Suppressor macrophage treated with lipopolysaccharide for 1 hour (primary cell): ENCODE data around the gene IQGAP2.
A peak's percentile ranks its signal among the peaks of the same experiment; 100 is the strongest.
"Not testable (repeated sequence)": the region's sequence is repeated elsewhere in the genome, so short reads cannot be mapped to it uniquely, and the experiment has no call there.

Experiments used
- DNase-seq, 3 donors: peaks; one replicate each; pipeline ENCODE4 v3.0.0-alpha.2; 2020 to 2022

IQGAP2 gene

GRCh38 chr5:76723906-76724305, 320.8 kb downstream of the IQGAP2 start:
- no peak for DNase-seq

GRCh38 chr5:76724871-76725270, 321.8 kb downstream of the IQGAP2 start:
- peak; percentile 37 to 50 (median 38) for DNase-seq

- no peak for DNase-seq
Observed at GRCh38 chr5:76728965-76729364, 325.9 kb downstream of the IQGAP2 start.

- DNase-seq = no peak
Observed at GRCh38 chr5:76729373-76730290, 326.5 kb downstream of the IQGAP2 start.

- no peak for DNase-seq
Observed at GRCh38 chr5:76732405-76733048, 329.4 kb downstream of the IQGAP2 start.

- DNase-seq = no peak
Observed at GRCh38 chr5:76733049-76733417, 329.9 kb downstream of the IQGAP2 start.

GRCh38 chr5:76735762-76736545, 332.9 kb downstream of the IQGAP2 start:
- DNase-seq = no peak

- no peak for DNase-seq
Observed at GRCh38 chr5:76736679-76737556, 333.8 kb downstream of the IQGAP2 start.

- DNase-seq = no peak
Observed at GRCh38 chr5:76737846-76738245, 334.8 kb downstream of the IQGAP2 start.

GRCh38 chr5:76741506-76741905, 338.4 kb downstream of the IQGAP2 start:
- not testable (repeated sequence) for DNase-seq

GRCh38 chr5:76742583-76742982, 339.5 kb downstream of the IQGAP2 start:
- DNase-seq = peak in 1 of 3 donors; percentile 12

GRCh38 chr5:76744632-76745031, 341.5 kb downstream of the IQGAP2 start:
- no peak for DNase-seq

GRCh38 chr5:76745670-76746069, 342.6 kb downstream of the IQGAP2 start:
- DNase-seq = no peak

- DNase-seq = no peak
Observed at GRCh38 chr5:76746677-76747076, 343.6 kb downstream of the IQGAP2 start.

- peak in 2 of 3 donors; percentile 6 to 7 for DNase-seq
Observed at GRCh38 chr5:76747706-76748105, 344.6 kb downstream of the IQGAP2 start.

GRCh38 chr5:76751291-76751690, 348.2 kb downstream of the IQGAP2 start:
- DNase-seq = no peak

- no peak for DNase-seq
Observed at GRCh38 chr5:76754668-76755078, 351.6 kb downstream of the IQGAP2 start.

GRCh38 chr5:76755779-76756637, 352.9 kb downstream of the IQGAP2 start:
- no peak for DNase-seq

- no peak for DNase-seq
Observed at GRCh38 chr5:76757049-76757448, 354.0 kb downstream of the IQGAP2 start.
